SK-N-SH (cell line): ENCODE data around the gene FGF22. TPM values are rescaled to one million over a fixed set of nuclear protein-coding genes. Genes with fewer than 3 reads are reported as not detected.

ENCODE experiments used
- CTCF ChIA-PET: fragments of 300-600, 350-600 bp; formaldehyde crosslinking; extraction: SDS; loops from one replicate; lab custom pipeline; 2021; lab: Yijun Ruan, JAX
- POLR2A ChIA-PET: fragments of 350-600 bp; sonication (Branson Sonifier 250); formaldehyde crosslinking; extraction: SDS; loops from one replicate; lab custom pipeline; 2020; ENCODE audit warnings: antibody characterized with exemption, inconsistent platforms; lab: Yijun Ruan, JAX
- DNase-seq: peaks from one replicate; pipeline ENCODE4 v3.0.0; 2012
- H2AFZ ChIP-seq: fragments of 200-600 bp; sonication (generic); 2 replicates; pipeline ENCODE4 v1.8.1; 2016; ENCODE audit warnings: antibody characterized with exemption, mild to moderate bottlenecking, low read depth
- H3F3A ChIP-seq: fragments of 200-600 bp; sonication (generic); replicated peaks from 2 replicates; pipeline ENCODE3; 2016; ENCODE audit warnings: antibody characterized with exemption, mild to moderate bottlenecking; ENCODE audit not compliant: insufficient read depth
- H3K27ac ChIP-seq, 2 experiments: fragments of 200-500 bp in 1 of 2; fragments of 200-600 bp in 1 of 2; sonication (Bioruptor generic) in 1 of 2; sonication (generic), shearing (Covaris generic) in 1 of 2; 2 replicates each; pipeline versions ENCODE4 v1.5.1 to v1.6.1; 2014 to 2016; ENCODE audit warnings: low read depth in 2 of 2, inconsistent platforms in 1 of 2, low read length in 1 of 2, mild to moderate bottlenecking in 1 of 2, mixed read lengths in 1 of 2
- H3K27me3 ChIP-seq: fragments of 200-600 bp; sonication (generic), shearing (Covaris generic); 2 replicates; pipeline ENCODE4 v1.6.1; 2016; ENCODE audit warnings: mixed run types; ENCODE audit not compliant: insufficient read depth
- H3K36me3 ChIP-seq, 2 experiments: fragments of 200-500 bp in 1 of 2; fragments of 200-600 bp in 1 of 2; sonication (Bioruptor generic) in 1 of 2; sonication (generic) in 1 of 2; replicated peaks in 1 of 2; 2 replicates each; pipeline versions ENCODE3 to v1.5.1; 2014 to 2016; ENCODE audit warnings: low read length in 1 of 2, mild to moderate bottlenecking in 1 of 2; ENCODE audit not compliant: insufficient read depth in 2 of 2, control insufficient read depth in 1 of 2
- H3K4me1 ChIP-seq, 2 experiments: fragments of 200-500 bp in 1 of 2; fragments of 200-600 bp in 1 of 2; sonication (Bioruptor generic) in 1 of 2; sonication (generic), shearing (Covaris generic) in 1 of 2; 2 replicates each; pipeline versions ENCODE4 v1.5.1 to v1.6.1; 2014 to 2016; ENCODE audit warnings: low read depth in 1 of 2, low read length in 1 of 2, mixed run types in 1 of 2; ENCODE audit not compliant: insufficient read depth in 2 of 2, control insufficient read depth in 1 of 2
- H3K4me2 ChIP-seq: fragments of 200-600 bp; sonication (generic), shearing (Covaris generic); 2 replicates; pipeline ENCODE4 v1.6.1; 2017; ENCODE audit warnings: mixed run types
- H3K4me3 ChIP-seq, 2 experiments: fragments of 200-500 bp in 1 of 2; fragments of 200-600 bp in 1 of 2; sonication (Bioruptor generic) in 1 of 2; sonication (generic), shearing (Covaris generic) in 1 of 2; 2 replicates each; pipeline versions ENCODE4 v1.5.1 to v1.8.1; 2014 to 2016; ENCODE audit warnings: low read depth in 2 of 2, inconsistent platforms in 1 of 2, low read length in 1 of 2, mild to moderate bottlenecking in 1 of 2, mixed read lengths in 1 of 2, moderate library complexity in 1 of 2
- H3K79me2 ChIP-seq: fragments of 200-600 bp; sonication (generic); 2 replicates; pipeline ENCODE4 v1.8.1; 2017; ENCODE audit warnings: mild to moderate bottlenecking; ENCODE audit not compliant: insufficient read depth
- H3K9ac ChIP-seq: fragments of 200-600 bp; sonication (generic); 2 replicates; pipeline ENCODE4 v1.6.1; 2017; ENCODE audit warnings: mixed run types
- H3K9me2 ChIP-seq: fragments of 200-600 bp; sonication (generic); 2 replicates; pipeline ENCODE4 v1.6.1; 2017; ENCODE audit warnings: mixed run types
- H3K9me3 ChIP-seq: fragments of 200-600 bp; sonication (generic); 2 replicates; pipeline ENCODE4 v1.6.1; 2017; ENCODE audit warnings: mixed run types, mild to moderate bottlenecking, moderate library complexity
- H4K20me1 ChIP-seq: fragments of 200-600 bp; sonication (generic); 2 replicates; pipeline ENCODE4 v1.6.1; 2017; ENCODE audit warnings: mild to moderate bottlenecking, mixed run types; ENCODE audit not compliant: insufficient read depth
- CHD2 ChIP-seq: fragments of 150-350 bp; IDR thresholded peaks from 2 replicates; pipeline ENCODE4 v1.6.1; 2018; ENCODE audit warnings: low read length; ENCODE audit not compliant: partially characterized antibody
- CTCF ChIP-seq: fragments of 200-600 bp; sonication (generic); IDR thresholded peaks from 2 replicates; pipeline ENCODE4 v1.6.1; 2017; ENCODE audit warnings: antibody characterized with exemption, mild to moderate bottlenecking, moderate library complexity
- EP300 ChIP-seq, 2 experiments: IDR thresholded peaks; 2 replicates each; pipeline versions ENCODE4 v1.4.0 to v1.6.1; 2012; ENCODE audit warnings: borderline replicate concordance in 1 of 2, low read depth in 1 of 2, low read length in 1 of 2
- EZH2phosphoT487 ChIP-seq: fragments of 200-600 bp; sonication (generic); IDR thresholded peaks from 2 replicates; pipeline ENCODE4 v1.6.1; 2017; ENCODE audit warnings: low read depth, mixed run types, mild to moderate bottlenecking, antibody characterized with exemption, moderate library complexity, borderline replicate concordance
- FOXJ3 ChIP-seq: sonication (generic); formaldehyde crosslinking; IDR thresholded peaks from 2 replicates; pipeline ENCODE4 v1.5.1; 2020; ENCODE audit warnings: mild to moderate bottlenecking, missing genetic modification reagents
- GATA2 ChIP-seq: sonication (generic); formaldehyde crosslinking; IDR thresholded peaks from 2 replicates; pipeline ENCODE4 v1.5.0; 2020; ENCODE audit warnings: mild to moderate bottlenecking, missing genetic modification reagents
- JUND ChIP-seq: IDR thresholded peaks from 2 replicates; pipeline ENCODE4 v1.4.0; 2012
- MXI1 ChIP-seq: IDR thresholded peaks from 2 replicates; pipeline ENCODE4 v1.6.1; 2012; ENCODE audit warnings: mild to moderate bottlenecking, low read depth, low read length, improper control_type of control experiment
- NFIC ChIP-seq: IDR thresholded peaks from 2 replicates; pipeline ENCODE4 v1.4.0; 2012; ENCODE audit warnings: borderline replicate concordance
- NRF1 ChIP-seq: IDR thresholded peaks from 2 replicates; pipeline ENCODE4 v1.6.1; 2012; ENCODE audit warnings: low read depth, mild to moderate bottlenecking, low read length
- RCOR1 ChIP-seq: fragments of 150-350 bp; IDR thresholded peaks from 2 replicates; pipeline ENCODE4 v1.6.1; 2017; ENCODE audit warnings: antibody characterized with exemption, low read length
- RFX5 ChIP-seq: IDR thresholded peaks from 2 replicates; pipeline ENCODE4 v1.6.1; 2012; ENCODE audit warnings: mild to moderate bottlenecking, improper control_type of control experiment, low read length
- SIN3A ChIP-seq: IDR thresholded peaks from 2 replicates; pipeline ENCODE4 v1.6.1; 2012; ENCODE audit warnings: low read depth, mild to moderate bottlenecking, low read length, moderate library complexity, borderline replicate concordance
- SMC3 ChIP-seq: IDR thresholded peaks from 2 replicates; pipeline ENCODE4 v1.6.1; 2012; ENCODE audit warnings: low read depth, low read length, improper control_type of control experiment
- TCF12 ChIP-seq: IDR thresholded peaks from 2 replicates; pipeline ENCODE4 v1.4.0; 2012
- WGBS: methylation state at CpG from one replicate; pipeline ENCODE4 v1.1.6; 2017; ENCODE audit warnings: low lambda C conversion rate; 5-methylcytosine and 5-hydroxymethylcytosine counted together
- polyA plus RNA-seq, 3 experiments: library from polyadenylated mRNA; depleted of rRNA; stranded (reverse); fragments of >200 nt; gene quantifications; 2 replicates each; pipeline ENCODE4 v1.2.3, GENCODE V29; 2012
- TF ChIP-seq, protein P1 (sequence below): fragments of 150-350 bp; IDR thresholded peaks from 2 replicates; pipeline ENCODE4 v1.6.1; 2017; ENCODE audit warnings: antibody characterized with exemption, low read length, low read depth, borderline replicate concordance
- TF ChIP-seq, protein P2 (sequence below): IDR thresholded peaks from 2 replicates; pipeline ENCODE4 v1.4.0; 2012; ENCODE audit warnings: low read depth, borderline replicate concordance
- TF ChIP-seq, protein P3 (sequence below): IDR thresholded peaks from 2 replicates; pipeline ENCODE4; 2012
- TF ChIP-seq, protein P4 (sequence below): IDR thresholded peaks from 2 replicates; pipeline ENCODE4 v1.4.0; 2012; ENCODE audit warnings: low read depth

Gene FGF22
- polyA plus RNA-seq, 1 of the 3 experiments (the other 2 are of a cell fraction) = 0.62 TPM

DNA sequence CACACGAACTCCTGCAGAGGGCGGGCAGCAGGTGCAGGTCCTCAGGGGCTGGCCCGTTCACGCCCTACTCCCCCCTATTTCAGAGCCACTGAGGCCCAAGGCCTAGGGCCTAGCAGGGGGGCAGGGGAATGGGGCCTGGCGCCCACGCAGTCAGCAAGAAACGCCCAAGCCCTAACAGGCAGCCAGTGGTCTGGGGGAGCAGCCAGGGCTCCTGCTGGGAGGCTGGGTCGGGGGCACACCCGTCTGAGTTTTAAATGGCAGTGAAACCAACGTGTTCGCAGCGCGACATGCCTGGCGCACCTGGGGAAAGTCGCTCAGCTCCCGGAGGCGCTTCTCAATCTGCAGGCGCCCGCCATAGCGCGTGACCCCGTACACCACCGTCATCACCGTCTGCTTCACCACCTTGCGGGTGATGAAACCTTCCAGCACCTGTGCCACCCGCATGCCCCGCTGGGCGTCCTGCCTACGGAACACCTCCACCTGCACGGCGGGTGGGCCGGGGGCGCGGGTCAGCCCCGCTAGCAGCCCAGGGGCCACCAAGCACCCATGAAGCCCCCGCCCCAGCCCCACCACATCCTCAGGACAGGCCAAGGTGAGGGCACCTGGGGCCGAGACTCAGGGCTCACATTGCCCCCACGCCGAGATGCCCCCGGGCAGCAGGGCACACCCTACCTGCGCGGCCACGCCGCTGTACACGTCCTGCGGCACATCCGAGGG, 20.2 kb upstream of the FGF22 start:
- 0 out of 2 replicates have a peak, but pooled peaks cover 7% of the 10 kb centered on the region for H4K20me1 ChIP-seq
- no peaks in the 10 kb centered on the region for H3K9me2 ChIP-seq
- H3K79me2 ChIP-seq = no peaks in the 10 kb centered on the region
- H3K27ac ChIP-seq = no peak overlapping the region
- WGBS = 96% methylated on average over 35 of the region's 47 CpGs
- ChIA-PET POLR2A (no interaction called here), CTCF (no interaction called here)
- no peak overlapping the region for H2AFZ ChIP-seq
- H3F3A ChIP-seq = no peaks in the 10 kb centered on the region
- H3K4me2 ChIP-seq = no peak overlapping the region
- no peak for TF ChIP-seq MXI1
- no peak for TF ChIP-seq EZH2phosphoT487
- no peak for TF ChIP-seq SIN3A
- TF ChIP-seq FOXJ3 (CRISPR knock-in tag) = no peak
- no peak for TF ChIP-seq NFIC
- no peak for TF ChIP-seq EP300 (IDR thresholded peaks at IDR 0.05; ENCODE audit: borderline replicate concordance in 1 of 2, low read depth in 1 of 2, low read length in 1 of 2)
- TF ChIP-seq CTCF = no peak
- no peak for TF ChIP-seq TCF12
- TF ChIP-seq CHD2 = no peak
- no peak for TF ChIP-seq RCOR1
- TF ChIP-seq, protein P1, sequence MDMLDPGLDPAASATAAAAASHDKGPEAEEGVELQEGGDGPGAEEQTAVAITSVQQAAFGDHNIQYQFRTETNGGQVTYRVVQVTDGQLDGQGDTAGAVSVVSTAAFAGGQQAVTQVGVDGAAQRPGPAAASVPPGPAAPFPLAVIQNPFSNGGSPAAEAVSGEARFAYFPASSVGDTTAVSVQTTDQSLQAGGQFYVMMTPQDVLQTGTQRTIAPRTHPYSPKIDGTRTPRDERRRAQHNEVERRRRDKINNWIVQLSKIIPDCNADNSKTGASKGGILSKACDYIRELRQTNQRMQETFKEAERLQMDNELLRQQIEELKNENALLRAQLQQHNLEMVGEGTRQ = no peak
- no peak for TF ChIP-seq NRF1
- TF ChIP-seq GATA2 (CRISPR knock-in tag) = no peak
- no peaks in the 10 kb centered on the region for H3K27me3 ChIP-seq
- H3K4me1 ChIP-seq = no peaks in the 10 kb centered on the region
- no peak for DNase-seq
- no peaks in the 10 kb centered on the region for H3K9me3 ChIP-seq
- H3K4me3 ChIP-seq = no peak overlapping the region
- H3K36me3 ChIP-seq = peaks cover 0 to 44% of the 10 kb centered on the region in 2 experiments
- H3K9ac ChIP-seq = no peak overlapping the region

DNA sequence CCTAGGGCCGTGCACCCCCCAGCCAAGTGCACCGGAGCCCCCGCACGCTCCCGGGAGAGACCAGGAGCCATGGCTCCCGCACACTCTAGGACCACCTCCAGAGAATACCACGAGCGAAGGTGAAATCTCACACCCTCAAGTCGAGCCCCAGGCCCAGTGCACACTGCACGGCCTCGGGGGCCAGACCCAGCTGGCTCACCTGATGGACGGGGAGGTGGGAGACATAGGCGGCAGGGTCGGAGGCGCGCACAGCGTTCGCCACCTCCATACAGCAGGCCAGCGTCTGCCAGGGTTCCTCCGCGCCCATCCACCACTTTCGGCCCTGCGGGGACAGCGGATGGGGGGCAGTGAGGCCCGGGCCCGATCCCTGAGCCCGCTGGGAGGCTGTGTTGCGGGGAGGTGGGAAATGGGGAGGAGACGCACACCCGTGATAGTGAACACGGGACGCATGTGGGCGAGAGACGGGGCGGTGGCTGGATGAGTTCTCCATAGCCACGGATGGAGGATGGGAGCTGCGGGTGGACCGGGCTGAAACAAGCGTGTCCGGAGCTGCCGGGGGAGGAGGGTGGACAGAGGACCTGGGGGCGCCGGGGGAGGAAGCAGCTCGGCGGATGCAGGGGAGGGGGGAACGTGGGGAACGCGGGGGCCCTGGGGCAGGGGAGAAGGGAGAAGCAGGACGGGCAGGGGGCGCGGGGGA, 19.4 kb upstream of the FGF22 start:
- Histone ChIP-seq H3K4me3 (no peak overlapping the region), H3K4me2 (no peak overlapping the region), H2AFZ (no peak overlapping the region), H3K79me2 (no peaks in the 10 kb centered on the region), H3K9me3 (no peaks in the 10 kb centered on the region), H4K20me1 (0 out of 2 replicates have a peak, but pooled peaks cover 7% of the 10 kb centered on the region), H3K27me3 (no peaks in the 10 kb centered on the region), H3K9ac (no peak overlapping the region), H3K36me3 (peaks cover 0 to 42% of the 10 kb centered on the region in 2 experiments), H3K9me2 (no peaks in the 10 kb centered on the region), H3F3A (no peaks in the 10 kb centered on the region), H3K4me1 (no peaks in the 10 kb centered on the region), H3K27ac (no peak overlapping the region)
- DNase-seq = no peak
- ChIA-PET POLR2A (no interaction called here), CTCF (interaction anchor here (1.0 kb wide), 1 partner anchor 11 kb away, joined by 4 read pairs; no protein-coding TSS in a partner anchor)
- WGBS = 97% methylated on average over 40 of the region's 51 CpGs
- TF ChIP-seq EP300 (IDR thresholded peaks at IDR 0.05; ENCODE audit: borderline replicate concordance in 1 of 2, low read depth in 1 of 2, low read length in 1 of 2) (no peak), NRF1 (no peak), SMC3 (no peak), JUND (no peak), RFX5 (no peak), TCF12 (no peak)
- TF ChIP-seq, protein P2, sequence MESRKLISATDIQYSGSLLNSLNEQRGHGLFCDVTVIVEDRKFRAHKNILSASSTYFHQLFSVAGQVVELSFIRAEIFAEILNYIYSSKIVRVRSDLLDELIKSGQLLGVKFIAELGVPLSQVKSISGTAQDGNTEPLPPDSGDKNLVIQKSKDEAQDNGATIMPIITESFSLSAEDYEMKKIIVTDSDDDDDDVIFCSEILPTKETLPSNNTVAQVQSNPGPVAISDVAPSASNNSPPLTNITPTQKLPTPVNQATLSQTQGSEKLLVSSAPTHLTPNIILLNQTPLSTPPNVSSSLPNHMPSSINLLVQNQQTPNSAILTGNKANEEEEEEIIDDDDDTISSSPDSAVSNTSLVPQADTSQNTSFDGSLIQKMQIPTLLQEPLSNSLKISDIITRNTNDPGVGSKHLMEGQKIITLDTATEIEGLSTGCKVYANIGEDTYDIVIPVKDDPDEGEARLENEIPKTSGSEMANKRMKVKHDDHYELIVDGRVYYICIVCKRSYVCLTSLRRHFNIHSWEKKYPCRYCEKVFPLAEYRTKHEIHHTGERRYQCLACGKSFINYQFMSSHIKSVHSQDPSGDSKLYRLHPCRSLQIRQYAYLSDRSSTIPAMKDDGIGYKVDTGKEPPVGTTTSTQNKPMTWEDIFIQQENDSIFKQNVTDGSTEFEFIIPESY = no peak
- TF ChIP-seq, protein P3, sequence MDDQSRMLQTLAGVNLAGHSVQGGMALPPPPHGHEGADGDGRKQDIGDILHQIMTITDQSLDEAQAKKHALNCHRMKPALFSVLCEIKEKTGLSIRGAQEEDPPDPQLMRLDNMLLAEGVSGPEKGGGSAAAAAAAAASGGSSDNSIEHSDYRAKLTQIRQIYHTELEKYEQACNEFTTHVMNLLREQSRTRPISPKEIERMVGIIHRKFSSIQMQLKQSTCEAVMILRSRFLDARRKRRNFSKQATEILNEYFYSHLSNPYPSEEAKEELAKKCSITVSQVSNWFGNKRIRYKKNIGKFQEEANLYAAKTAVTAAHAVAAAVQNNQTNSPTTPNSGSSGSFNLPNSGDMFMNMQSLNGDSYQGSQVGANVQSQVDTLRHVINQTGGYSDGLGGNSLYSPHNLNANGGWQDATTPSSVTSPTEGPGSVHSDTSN = no peak
- TF ChIP-seq, protein P4, sequence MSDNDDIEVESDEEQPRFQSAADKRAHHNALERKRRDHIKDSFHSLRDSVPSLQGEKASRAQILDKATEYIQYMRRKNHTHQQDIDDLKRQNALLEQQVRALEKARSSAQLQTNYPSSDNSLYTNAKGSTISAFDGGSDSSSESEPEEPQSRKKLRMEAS = no peak
- TF ChIP-seq, protein P1 = no peak
